Fibroblast of skin of left biceps (primary cell): ENCODE results near the gene MRPS22.
A peak's percentile ranks its signal among the peaks of the same experiment; 100 is the strongest.

Experiments used
- DNase-seq, 2 experiments: peaks; one replicate each; pipeline ENCODE4 v3.0.0-alpha.2; 2013; ENCODE audit warnings: low read depth in 2 of 2

The MRPS22 gene

GRCh38 chr3:139343895-139344856 is at the start of gene MRPS22:
Gene MRPS22 (plus strand): TSS chr3:139344020. CDS start chr3:139344027, 7 bp downstream.
- peak; percentile 59 to 64 for DNase-seq

- DNase-seq = no peak
Measured at GRCh38 chr3:139295040-139295439, 48.8 kb upstream of the MRPS22 start.

GRCh38 chr3:139296141-139296718 is 47.6 kb upstream of the MRPS22 start:
- no peak for DNase-seq

- DNase-seq = no peak
Measured at GRCh38 chr3:139297588-139298311, 46.1 kb upstream of the MRPS22 start.

- no peak for DNase-seq
Measured at GRCh38 chr3:139299261-139300132, 44.3 kb upstream of the MRPS22 start.

GRCh38 chr3:139300416-139300815 is 43.4 kb upstream of the MRPS22 start:
- DNase-seq = no peak

GRCh38 chr3:139301183-139301582 is 42.6 kb upstream of the MRPS22 start:
- no peak for DNase-seq

GRCh38 chr3:139301654-139302053 is 42.2 kb upstream of the MRPS22 start:
- no peak for DNase-seq

GRCh38 chr3:139302084-139302800 is 41.6 kb upstream of the MRPS22 start:
- DNase-seq = peak; percentile 92 to 93

- DNase-seq = no peak
Measured at GRCh38 chr3:139302801-139303113, 41.1 kb upstream of the MRPS22 start.

- no peak for DNase-seq
Measured at GRCh38 chr3:139303216-139303615, 40.6 kb upstream of the MRPS22 start.

GRCh38 chr3:139304383-139304782 is 39.4 kb upstream of the MRPS22 start:
- no peak for DNase-seq

- DNase-seq = no peak
Measured at GRCh38 chr3:139306078-139306477, 37.7 kb upstream of the MRPS22 start.

GRCh38 chr3:139307072-139307491 is 36.7 kb upstream of the MRPS22 start:
- DNase-seq = no peak

- DNase-seq = no peak
Measured at GRCh38 chr3:139307601-139308555, 35.9 kb upstream of the MRPS22 start.

GRCh38 chr3:139308560-139308959 is 35.3 kb upstream of the MRPS22 start:
- DNase-seq = no peak

- no peak for DNase-seq
Measured at GRCh38 chr3:139309061-139309591, 34.7 kb upstream of the MRPS22 start.

GRCh38 chr3:139309880-139310279 is 33.9 kb upstream of the MRPS22 start:
- no peak for DNase-seq

- peak; percentile 57 to 59 for DNase-seq
Measured at GRCh38 chr3:139310474-139310933, 33.3 kb upstream of the MRPS22 start.
